ENCODE data around the gene NCAPD3.

Gene NCAPD3

DNA sequence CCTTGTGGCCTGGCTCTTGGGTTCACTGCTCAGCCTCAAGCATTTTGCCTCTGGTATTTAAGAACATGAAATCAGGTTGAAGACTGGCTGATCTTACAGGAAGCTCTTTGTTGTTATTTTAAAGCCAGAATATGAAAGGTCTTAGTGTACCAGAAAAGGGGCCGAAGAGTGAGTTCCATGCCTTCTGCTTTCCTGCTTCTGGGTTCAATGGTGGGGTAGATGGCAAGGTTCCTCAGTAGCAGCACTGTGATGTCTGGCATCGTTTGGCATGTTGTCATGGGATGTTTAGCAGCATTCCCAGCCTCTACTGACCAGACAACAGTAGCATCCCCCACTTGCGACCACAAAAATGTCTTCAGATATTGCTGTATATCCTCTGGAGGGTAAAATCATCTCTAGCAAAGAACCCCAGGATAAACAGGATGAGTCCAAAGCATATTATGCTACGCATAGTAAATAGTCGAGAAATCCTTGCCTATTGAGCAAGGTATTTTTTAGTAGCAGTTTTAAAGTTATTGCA, 3.1 kb upstream of the NCAPD3 start:
- H3K4me3 ChIP-seq (ENCODE audit: low read depth, low read length) = no peak overlapping the region
- H3K27ac ChIP-seq = no peak overlapping the region
- peaks cover 26% of the 10 kb centered on the region for H3K36me3 ChIP-seq
- TF ChIP-seq, protein P1, sequence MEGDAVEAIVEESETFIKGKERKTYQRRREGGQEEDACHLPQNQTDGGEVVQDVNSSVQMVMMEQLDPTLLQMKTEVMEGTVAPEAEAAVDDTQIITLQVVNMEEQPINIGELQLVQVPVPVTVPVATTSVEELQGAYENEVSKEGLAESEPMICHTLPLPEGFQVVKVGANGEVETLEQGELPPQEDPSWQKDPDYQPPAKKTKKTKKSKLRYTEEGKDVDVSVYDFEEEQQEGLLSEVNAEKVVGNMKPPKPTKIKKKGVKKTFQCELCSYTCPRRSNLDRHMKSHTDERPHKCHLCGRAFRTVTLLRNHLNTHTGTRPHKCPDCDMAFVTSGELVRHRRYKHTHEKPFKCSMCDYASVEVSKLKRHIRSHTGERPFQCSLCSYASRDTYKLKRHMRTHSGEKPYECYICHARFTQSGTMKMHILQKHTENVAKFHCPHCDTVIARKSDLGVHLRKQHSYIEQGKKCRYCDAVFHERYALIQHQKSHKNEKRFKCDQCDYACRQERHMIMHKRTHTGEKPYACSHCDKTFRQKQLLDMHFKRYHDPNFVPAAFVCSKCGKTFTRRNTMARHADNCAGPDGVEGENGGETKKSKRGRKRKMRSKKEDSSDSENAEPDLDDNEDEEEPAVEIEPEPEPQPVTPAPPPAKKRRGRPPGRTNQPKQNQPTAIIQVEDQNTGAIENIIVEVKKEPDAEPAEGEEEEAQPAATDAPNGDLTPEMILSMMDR (IDR thresholded peaks at IDR 0.05; ENCODE audit: low read depth, low read length) = no peak
- H3K27me3 ChIP-seq (ENCODE audit: insufficient read depth, low read depth, severe bottlenecking) = no peaks in the 10 kb centered on the region
- DNase-seq = no peak
- no peaks in the 10 kb centered on the region for H3K9me3 ChIP-seq (ENCODE audit: severe bottlenecking)

- H3K27me3 ChIP-seq (ENCODE audit: insufficient read depth, low read depth, severe bottlenecking) = no peaks in the 10 kb centered on the region
- H3K9me3 ChIP-seq (ENCODE audit: severe bottlenecking) = no peaks in the 10 kb centered on the region
- peak overlapping the region; percentile 95 for H3K27ac ChIP-seq
- TF ChIP-seq, protein P1 (IDR thresholded peaks at IDR 0.05; ENCODE audit: low read depth, low read length) = no peak
- H3K4me3 ChIP-seq (ENCODE audit: low read depth, low read length) = peak overlapping the region; percentile 90
- peak; percentile 58 for DNase-seq
- peaks cover 38% of the 10 kb centered on the region for H3K36me3 ChIP-seq
Measured at GRCh38 chr11:134224710-134225664, 1.2 kb upstream of the NCAPD3 start.

GRCh38 chr11:134223121-134223520, 646 bp downstream of the NCAPD3 start:
- no peaks in the 10 kb centered on the region for H3K27me3 ChIP-seq (ENCODE audit: insufficient read depth, low read depth, severe bottlenecking)
- peaks cover 54% of the 10 kb centered on the region for H3K36me3 ChIP-seq
- H3K4me3 ChIP-seq (ENCODE audit: low read depth, low read length) = peak overlapping the region; percentile 90
- no peak for DNase-seq
- peak overlapping the region; percentile 95 for H3K27ac ChIP-seq
- H3K9me3 ChIP-seq (ENCODE audit: severe bottlenecking) = no peaks in the 10 kb centered on the region
- TF ChIP-seq, protein P1 (IDR thresholded peaks at IDR 0.05; ENCODE audit: low read depth, low read length) = no peak

GRCh38 chr11:134216816-134217215, 7.0 kb downstream of the NCAPD3 start:
- Histone ChIP-seq H3K36me3 (peaks cover 75% of the 10 kb centered on the region), H3K27ac (no peak overlapping the region), H3K4me3 (ENCODE audit: low read depth, low read length) (no peak overlapping the region), H3K9me3 (ENCODE audit: severe bottlenecking) (no peaks in the 10 kb centered on the region), H3K27me3 (ENCODE audit: insufficient read depth, low read depth, severe bottlenecking) (no peaks in the 10 kb centered on the region)
- no peak for DNase-seq
- TF ChIP-seq, protein P1 (IDR thresholded peaks at IDR 0.05; ENCODE audit: low read depth, low read length) = no peak

DNA sequence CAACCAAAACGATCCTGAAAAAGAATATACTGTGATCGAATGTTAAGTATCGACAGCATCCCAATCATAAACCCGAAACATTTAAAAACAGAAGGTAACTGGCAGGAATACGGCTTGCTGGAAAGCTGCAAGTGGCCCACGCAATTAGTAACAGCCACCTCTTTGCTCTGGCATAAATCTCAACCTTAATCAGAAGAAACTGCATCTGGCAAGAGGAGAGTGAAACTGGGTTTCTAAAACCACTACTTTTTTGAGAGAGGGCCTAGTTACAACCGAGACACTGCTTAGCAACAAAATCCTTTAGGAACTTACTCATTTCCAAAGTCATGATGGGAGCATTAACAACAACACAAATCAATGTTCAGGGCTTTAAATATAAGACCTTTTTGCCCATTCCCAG, 7.9 kb downstream of the NCAPD3 start:
- H3K36me3 ChIP-seq = peaks cover 78% of the 10 kb centered on the region

More for the DNA sequence above, 7.9 kb downstream of the NCAPD3 start:
- no peaks in the 10 kb centered on the region for H3K9me3 ChIP-seq (ENCODE audit: severe bottlenecking)
- H3K27me3 ChIP-seq (ENCODE audit: insufficient read depth, low read depth, severe bottlenecking) = no peaks in the 10 kb centered on the region
- no peak overlapping the region for H3K27ac ChIP-seq
- TF ChIP-seq, protein P1 (IDR thresholded peaks at IDR 0.05; ENCODE audit: low read depth, low read length) = no peak
- H3K4me3 ChIP-seq (ENCODE audit: low read depth, low read length) = no peak overlapping the region
- no peak for DNase-seq

Data from WERI-Rb-1 (cell line).